NCI-H2196 treated with DMSO at 0.1 percent for 48 hours (cell line): Measurements from ENCODE around the gene KAT8.
"Not testable (repeated sequence)": the region's sequence is repeated elsewhere in the genome, so short reads cannot be mapped to it uniquely, and the experiment has no call there.

Experiments used
- DNase-seq: peaks from one replicate; lab custom pipeline; 2025; ENCODE audit not compliant: unreplicated experiment; lab: John Stamatoyannopoulos, UW

The KAT8 gene

GRCh38 chr16:31083556-31083955 lies 33.9 kb upstream of the KAT8 start:
- no peak for DNase-seq

DNA sequence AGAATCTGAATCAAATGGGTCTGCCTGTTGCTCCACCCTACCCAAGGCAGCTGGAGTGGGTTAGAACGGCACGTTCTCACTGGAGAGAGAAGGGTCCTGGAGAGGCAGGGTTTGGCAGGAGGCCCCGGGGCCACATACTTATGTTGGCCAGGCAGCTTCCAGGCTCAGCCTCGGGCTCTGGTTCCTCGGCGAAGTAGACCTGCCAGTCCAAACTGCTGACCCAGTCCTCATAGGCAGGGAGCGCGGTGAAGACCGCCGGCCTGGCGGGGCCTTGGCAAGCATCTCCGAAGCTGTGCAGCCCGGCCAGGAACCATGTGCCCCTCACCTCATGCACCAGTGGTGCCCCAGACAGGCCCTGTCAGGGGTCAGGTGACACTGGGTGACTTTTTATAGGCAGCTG lies 33.5 kb upstream of the KAT8 start:
- no peak for DNase-seq

DNA sequence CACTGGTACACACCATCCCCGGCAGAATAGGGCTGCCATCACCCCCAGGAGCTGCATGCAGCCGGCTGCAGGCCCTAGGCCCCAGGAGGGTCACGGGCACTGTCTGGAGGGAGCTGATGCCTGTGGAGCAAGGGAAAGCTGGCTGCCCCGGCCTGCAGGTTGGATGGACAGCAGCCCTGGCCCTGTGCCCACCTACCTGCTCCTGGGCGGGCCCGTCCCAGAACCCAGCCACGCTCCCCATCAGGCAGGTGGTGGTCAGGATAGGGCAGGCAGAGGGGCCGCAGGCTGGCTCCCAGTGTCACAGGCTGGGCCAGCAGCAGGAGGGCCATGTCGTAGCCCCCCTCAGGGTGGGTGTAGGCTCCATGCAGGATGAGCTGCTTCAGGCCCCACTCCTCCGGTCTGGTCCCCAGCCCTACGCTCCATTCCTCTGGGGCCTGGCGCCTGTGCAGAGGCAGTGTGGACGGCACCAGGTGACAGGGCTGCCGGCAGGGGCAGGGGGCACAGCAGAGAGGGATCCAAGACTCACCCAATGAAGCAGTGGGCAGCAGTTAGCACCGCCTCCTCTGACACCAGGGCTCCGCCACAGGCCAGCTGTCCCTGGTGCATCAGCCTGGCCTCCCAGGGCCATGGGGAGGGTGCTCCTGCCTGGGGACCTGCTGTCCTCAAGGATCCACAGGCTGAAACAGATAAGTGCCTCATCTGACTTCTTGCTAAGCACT lies 32.7 kb upstream of the KAT8 start:
- no peak for DNase-seq

DNA sequence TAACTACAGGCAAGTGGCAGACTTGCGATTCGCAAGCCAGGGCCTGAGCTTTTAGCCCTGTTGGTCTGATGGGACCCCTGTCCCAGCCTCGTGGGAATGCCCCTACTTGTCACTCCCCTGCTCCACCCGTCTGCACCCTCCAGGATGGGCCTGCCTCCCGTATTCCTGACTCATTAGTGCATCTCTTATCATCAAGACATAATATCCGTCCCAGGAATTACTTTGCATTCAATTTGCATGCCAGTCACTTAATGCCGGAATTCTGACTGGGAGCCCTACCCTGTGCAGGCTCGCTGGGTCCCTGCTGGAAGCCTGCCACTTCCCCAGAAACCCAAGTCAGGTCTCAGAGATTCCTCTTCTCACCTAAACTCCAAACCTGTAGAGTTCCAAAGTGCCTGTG lies 32.1 kb upstream of the KAT8 start:
- no peak for DNase-seq

- DNase-seq: no peak
These were observed 31.4 kb upstream of the KAT8 start for GRCh38 chr16:31085873-31086628.

DNA sequence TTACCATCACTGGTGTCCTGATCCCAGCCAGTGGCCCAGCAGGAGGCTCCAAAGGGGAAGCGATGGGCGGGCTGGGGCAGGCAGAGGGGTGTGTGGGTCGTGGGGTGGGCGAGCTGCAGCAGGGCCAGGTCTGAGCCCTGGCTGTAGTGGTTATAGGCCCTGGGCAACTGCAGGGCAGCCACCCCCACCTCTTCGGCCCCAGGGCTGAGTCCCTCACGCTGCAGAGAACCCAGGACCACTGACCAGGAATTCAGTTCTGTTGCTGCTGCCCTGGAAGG lies 30.9 kb upstream of the KAT8 start:
- no peak for DNase-seq

GRCh38 chr16:31087481-31087880 lies 30.0 kb upstream of the KAT8 start:
- DNase-seq: no peak

GRCh38 chr16:31087971-31088370 lies 29.5 kb upstream of the KAT8 start:
- DNase-seq: no peak

DNA sequence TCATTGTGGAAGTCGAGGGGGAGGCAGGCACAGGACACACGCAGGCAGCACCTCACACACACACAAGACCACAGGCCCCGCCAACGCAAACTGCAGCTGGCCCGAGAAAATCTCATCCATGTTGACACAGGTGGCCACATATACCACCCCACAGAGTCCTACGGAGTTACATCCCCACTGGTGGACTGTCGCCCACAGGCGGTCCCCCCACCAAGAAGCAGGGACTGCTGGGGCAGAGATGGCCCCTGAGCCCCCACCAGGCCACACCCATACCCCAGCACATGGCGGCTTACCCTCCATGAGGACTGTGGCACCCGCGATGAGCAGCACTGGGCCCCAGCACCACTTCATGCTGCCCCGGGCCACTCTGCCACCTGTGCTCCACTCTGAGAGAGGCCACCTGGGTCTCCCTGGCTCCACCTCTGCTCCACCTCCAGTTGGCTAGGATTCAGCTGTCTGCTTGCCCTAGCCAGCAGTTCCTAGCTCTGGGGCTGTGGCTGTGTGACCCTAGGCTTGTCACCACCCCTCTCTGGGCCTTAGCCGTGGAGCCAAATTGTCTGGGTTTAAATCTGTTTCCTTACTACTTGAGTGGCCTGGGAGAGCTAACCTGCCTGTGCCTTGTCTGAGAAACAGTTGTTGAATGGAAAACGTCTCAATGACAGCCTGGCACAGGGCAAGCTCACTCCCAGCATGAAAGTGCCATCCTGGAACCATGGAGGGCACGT lies 28.8 kb upstream of the KAT8 start, which contains the start of gene PRSS53:
Gene PRSS53 (minus strand): TSS at position 485 of the 725 bp plus-strand sequence. CDS start 134 bp downstream, at position 351.
- DNase-seq: no peak

- DNase-seq: no peak
These were observed 28.3 kb upstream of the KAT8 start for GRCh38 chr16:31089199-31089598.

- no peak for DNase-seq
These were observed 26.9 kb upstream of the KAT8 start for GRCh38 chr16:31090540-31090939.

DNA sequence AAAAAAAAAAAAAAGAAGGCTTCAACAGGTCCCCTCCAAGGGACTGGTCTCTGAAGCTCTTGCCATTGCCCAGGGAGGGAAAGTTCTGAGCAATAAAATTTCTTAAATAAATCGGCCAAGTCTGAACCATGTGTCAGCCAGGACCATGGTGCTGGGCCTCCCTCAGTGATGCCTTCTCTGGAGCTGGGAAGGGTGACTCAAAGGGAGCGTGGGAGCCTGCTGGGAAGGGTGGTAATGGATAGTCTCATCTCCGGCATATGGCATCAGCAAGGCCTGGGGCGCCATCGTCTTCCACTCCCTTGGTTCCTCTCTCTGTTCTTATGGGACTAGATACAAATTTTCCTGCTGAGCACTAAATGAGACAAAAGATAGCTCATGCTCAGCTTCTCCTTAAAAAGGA lies 25.1 kb upstream of the KAT8 start:
- DNase-seq: no peak

DNA sequence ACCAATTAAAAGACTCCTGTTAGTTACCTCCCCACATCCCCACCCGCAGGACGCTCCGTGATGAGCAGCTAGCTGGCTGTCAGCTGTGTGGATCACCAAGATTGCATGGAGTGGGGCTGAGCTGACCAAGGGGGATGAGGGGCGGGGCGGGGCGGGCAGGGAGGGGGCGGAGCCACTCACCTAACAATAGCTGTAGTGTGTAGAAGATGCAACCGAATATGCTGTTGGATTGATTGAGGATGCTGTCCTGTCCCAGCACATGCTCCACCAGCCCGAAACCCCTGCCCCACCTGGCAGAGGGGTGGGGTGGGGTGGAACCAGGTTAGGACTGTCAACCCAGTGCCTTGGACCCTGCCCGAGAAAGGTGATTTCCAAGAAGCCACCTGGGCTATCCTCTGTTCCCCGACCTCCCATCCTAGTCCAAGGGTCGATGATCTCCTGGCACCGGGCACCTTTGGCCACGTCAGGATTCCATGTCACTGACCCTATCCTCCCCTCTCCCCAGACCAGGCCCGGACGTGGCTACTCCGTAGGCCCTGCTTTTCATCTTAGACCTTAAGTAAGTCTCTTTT lies 24.2 kb upstream of the KAT8 start:
- peak; percentile 31 for DNase-seq

DNA sequence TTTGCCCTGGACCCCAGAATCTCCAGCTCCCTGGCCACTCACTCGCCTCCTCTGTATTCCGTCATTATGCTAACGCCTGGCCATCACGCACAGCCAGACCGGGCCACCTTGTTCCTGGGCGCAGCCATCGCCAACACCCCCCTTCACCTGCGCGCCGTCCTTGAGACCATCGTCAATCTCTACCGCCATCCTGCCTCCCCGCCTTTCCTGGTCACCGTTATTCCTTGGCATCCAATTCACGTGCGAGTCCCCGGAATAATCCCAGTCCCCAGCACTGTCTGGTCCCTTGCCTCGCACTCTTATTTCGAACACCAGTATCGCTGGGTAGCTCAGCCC lies 23.4 kb upstream of the KAT8 start:
- no peak for DNase-seq

GRCh38 chr16:31094424-31095120 lies 22.9 kb upstream of the KAT8 start, which contains the start of gene VKORC1:
Gene VKORC1, minus strand, starts transcription at chr16:31094797. Its CDS starts 68 bp downstream, at chr16:31094729.
- peak; percentile 93 for DNase-seq

- no peak for DNase-seq
These were observed 17.4 kb upstream of the KAT8 start for GRCh38 chr16:31099860-31100638.

DNA sequence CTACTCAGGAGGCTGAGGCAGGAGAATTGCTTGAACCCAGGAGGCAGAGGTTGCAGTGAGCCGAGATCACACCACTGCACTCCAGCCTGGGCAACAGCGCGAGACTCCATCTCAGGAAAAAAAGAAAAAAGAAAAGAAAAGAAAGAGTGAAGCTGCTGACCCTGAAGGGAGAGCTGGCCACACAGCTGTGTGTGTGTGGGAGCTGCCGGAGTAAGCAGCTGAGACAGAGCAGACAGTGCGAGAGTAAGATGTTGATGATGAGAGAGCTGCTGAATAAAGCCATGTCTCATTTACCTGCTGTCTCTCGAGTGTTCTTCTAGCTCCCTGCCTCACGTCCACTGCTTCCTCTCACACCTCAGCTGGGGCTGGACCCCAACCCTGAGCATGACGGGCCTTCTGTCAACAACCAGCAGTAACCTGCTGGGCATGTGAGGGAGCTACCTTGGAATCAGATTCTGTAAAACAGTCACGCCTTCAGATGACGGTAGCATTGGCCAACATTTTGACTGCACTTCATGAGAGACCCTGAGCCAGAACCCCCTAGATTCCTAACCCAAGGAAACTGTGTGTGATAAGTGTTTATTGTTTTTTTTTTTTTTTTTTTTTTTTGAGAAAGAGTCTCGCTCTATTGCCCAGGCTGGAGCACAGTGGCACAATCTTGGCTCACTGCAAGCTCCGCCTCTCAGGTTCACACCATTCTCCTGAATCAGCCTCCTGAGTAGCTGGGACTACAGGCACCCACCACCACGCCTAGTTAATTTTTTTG lies 16.4 kb upstream of the KAT8 start:
- DNase-seq: not testable (repeated sequence)

DNA sequence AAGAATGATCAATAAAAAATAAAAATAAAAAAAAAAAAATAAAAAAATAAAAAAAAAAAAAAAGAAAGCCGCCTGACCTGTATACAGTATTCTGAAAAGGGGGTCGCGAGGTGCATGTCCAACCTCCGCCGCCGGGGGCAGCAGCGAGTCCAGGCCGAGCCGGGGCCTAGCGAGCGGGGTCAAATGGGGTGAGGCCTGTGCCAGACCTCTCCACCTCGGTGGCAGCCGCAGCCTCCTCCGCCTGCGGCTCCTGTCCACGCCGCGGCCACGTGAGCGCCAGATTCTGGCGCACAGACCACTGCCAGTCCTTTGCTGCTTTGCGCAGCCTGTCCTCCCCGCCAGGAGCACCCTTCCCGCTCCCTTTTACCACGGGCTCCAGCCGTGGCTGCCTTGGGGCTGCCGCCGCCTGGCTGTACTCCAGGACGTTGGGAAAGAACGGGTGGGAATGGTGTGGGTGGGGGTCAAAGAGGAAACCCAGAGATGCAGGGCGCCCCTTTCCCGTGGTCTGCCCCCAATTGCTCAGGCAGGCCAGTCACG lies 11.7 kb upstream of the KAT8 start:
- peak; percentile 66 for DNase-seq
